OCI-LY3 (cell line): ENCODE results near the gene HSPBP1.
A peak's percentile ranks its signal among the peaks of the same experiment; 100 is the strongest.

Source experiments
- H2AFZ ChIP-seq: fragments of 200-600, 300-600 bp; shearing (Covaris generic); 2 replicates; pipeline ENCODE4 v1.6.0; 2014; ENCODE audit warnings: antibody characterized with exemption, low read depth, low read length
- H3K27ac ChIP-seq: fragments of 200-600, 300-600 bp; sonication (generic); 2 replicates; pipeline ENCODE4 v1.5.1; 2014; ENCODE audit warnings: mild to moderate bottlenecking, low read length, moderate library complexity, mixed read lengths
- H3K27me3 ChIP-seq: fragments of 200-600, 300-600 bp; sonication (generic); 2 replicates; pipeline ENCODE4 v1.6.1; 2014; ENCODE audit warnings: low read depth, low read length, mixed read lengths
- H3K36me3 ChIP-seq: fragments of 200-600, 300-600 bp; sonication (generic); replicated peaks from 2 replicates; pipeline ENCODE3; 2014; ENCODE audit warnings: low read depth, low read length, mixed read lengths
- H3K4me1 ChIP-seq: fragments of 300-600, 200-600 bp; sonication (generic); 2 replicates; pipeline ENCODE4 v1.6.1; 2014; ENCODE audit warnings: low read length, mixed read lengths
- H3K4me2 ChIP-seq: fragments of 200-600, 300-600 bp; sonication (generic); 2 replicates; pipeline ENCODE4 v1.6.1; 2014; ENCODE audit warnings: low read length, mixed read lengths
- H3K4me3 ChIP-seq: fragments of 300-600, 200-600 bp; sonication (generic); 2 replicates; pipeline ENCODE4 v1.5.1; 2014; ENCODE audit warnings: antibody characterized with exemption, mild to moderate bottlenecking, low read length, moderate library complexity
- H3K79me2 ChIP-seq: fragments of 300-600, 200-600 bp; shearing (Covaris generic); 2 replicates; pipeline ENCODE4 v1.6.1; 2014; ENCODE audit warnings: mild to moderate bottlenecking, low read length, mixed read lengths
- H3K9ac ChIP-seq: fragments of 300-600, 200-600 bp; shearing (Covaris generic); 2 replicates; pipeline ENCODE4 v1.6.0; 2014; ENCODE audit warnings: mild to moderate bottlenecking, low read length, moderate library complexity
- H3K9me3 ChIP-seq: fragments of 200-600, 300-600 bp; shearing (Covaris generic); 2 replicates; pipeline ENCODE4 v1.6.1; 2014; ENCODE audit warnings: low read length, mixed read lengths; ENCODE audit not compliant: insufficient read depth
- H4K20me1 ChIP-seq: fragments of 200-600, 300-600 bp; sonication (generic); 2 replicates; pipeline ENCODE4 v1.6.1; 2016; ENCODE audit warnings: low read length, mixed read lengths; ENCODE audit not compliant: insufficient read depth
- CTCF ChIP-seq: fragments of 200-600, 300-600 bp; sonication (generic); IDR thresholded peaks from 2 replicates; pipeline ENCODE4 v1.5.1; 2014; ENCODE audit warnings: antibody characterized with exemption, low read length, low read depth
- EZH2phosphoT487 ChIP-seq: fragments of 200-600 bp; shearing (Covaris generic); IDR thresholded peaks from 2 replicates; pipeline ENCODE4 v1.6.1; 2018; ENCODE audit warnings: antibody characterized with exemption, mixed run types, low read depth

Gene HSPBP1

GRCh38 chr19:55258476-55258827 is 21.5 kb downstream of the HSPBP1 start:
- Histone ChIP-seq H4K20me1 (peaks cover 25% of the 10 kb centered on the region), H3K79me2 (peaks cover 62% of the 10 kb centered on the region), H3K9me3 (no peaks in the 10 kb centered on the region), H2AFZ (no peak overlapping the region), H3K36me3 (peaks cover 35% of the 10 kb centered on the region), H3K4me1 (peaks cover 34% of the 10 kb centered on the region), H3K27ac (peak overlapping the region; percentile 99), H3K4me2 (peak overlapping the region; percentile 100), H3K9ac (peak overlapping the region; percentile 99), H3K4me3 (peak overlapping the region; percentile 97), H3K27me3 (no peaks in the 10 kb centered on the region)
- TF ChIP-seq CTCF (no peak), EZH2phosphoT487 (no peak)

- peaks cover 31% of the 10 kb centered on the region for H4K20me1 ChIP-seq
- H3K9ac ChIP-seq, result peak overlapping the region; percentile 99
- peaks cover 69% of the 10 kb centered on the region for H3K79me2 ChIP-seq
- H3K36me3 ChIP-seq, result peaks cover 41% of the 10 kb centered on the region
- H3K4me1 ChIP-seq, result peaks cover 41% of the 10 kb centered on the region
- peak overlapping the region; percentile 99 for H3K27ac ChIP-seq
- TF ChIP-seq EZH2phosphoT487, result no peak
- no peak for TF ChIP-seq CTCF
- no peak overlapping the region for H2AFZ ChIP-seq
- H3K27me3 ChIP-seq, result no peaks in the 10 kb centered on the region
- H3K9me3 ChIP-seq, result no peaks in the 10 kb centered on the region
- H3K4me3 ChIP-seq, result peak overlapping the region; percentile 97
- peak overlapping the region; percentile 100 for H3K4me2 ChIP-seq
Observed at GRCh38 chr19:55257461-55258420, 22.2 kb downstream of the HSPBP1 start.

- no peak overlapping the region for H2AFZ ChIP-seq
- H3K4me2 ChIP-seq, result peak overlapping the region; percentile 100
- H3K4me1 ChIP-seq, result peaks cover 50% of the 10 kb centered on the region
- peaks cover 47% of the 10 kb centered on the region for H3K36me3 ChIP-seq
- H3K9ac ChIP-seq, result peak overlapping the region; percentile 99
- H3K27me3 ChIP-seq, result no peaks in the 10 kb centered on the region
- peak overlapping the region; percentile 97 for H3K4me3 ChIP-seq
- peaks cover 39% of the 10 kb centered on the region for H4K20me1 ChIP-seq
- H3K9me3 ChIP-seq, result no peaks in the 10 kb centered on the region
- TF ChIP-seq CTCF (no peak), EZH2phosphoT487 (no peak)
- peak overlapping the region; percentile 99 for H3K27ac ChIP-seq
- peaks cover 78% of the 10 kb centered on the region for H3K79me2 ChIP-seq
Observed at GRCh38 chr19:55256562-55257460, 23.1 kb downstream of the HSPBP1 start.
